Fibroblast of lung (primary cell): ENCODE data around the gene ARHGEF19.
"Not testable (repeated sequence)": the region's sequence is repeated elsewhere in the genome, so short reads cannot be mapped to it uniquely, and the experiment has no call there.

ENCODE experiments used
- EZH2 ChIP-seq: IDR thresholded peaks from 2 replicates; pipeline ENCODE4 v1.5.1; 2012; ENCODE audit warnings: low read length, control low read depth, mild to moderate bottlenecking; ENCODE audit errors: missing control alignments
- TF ChIP-seq, protein P1 (sequence below), 2 donors: IDR thresholded peaks in 1 of 2; conservative IDR thresholded peaks in 1 of 2; 1 replicate in 1 of 2; 2 replicates in 1 of 2; pipeline ENCODE4 v1.5.1; 2011 to 2012; ENCODE audit warnings: low read length in 2 of 2, control low read depth in 1 of 2, inconsistent platforms in 1 of 2, low read depth in 1 of 2, mild to moderate bottlenecking in 1 of 2

DNA sequence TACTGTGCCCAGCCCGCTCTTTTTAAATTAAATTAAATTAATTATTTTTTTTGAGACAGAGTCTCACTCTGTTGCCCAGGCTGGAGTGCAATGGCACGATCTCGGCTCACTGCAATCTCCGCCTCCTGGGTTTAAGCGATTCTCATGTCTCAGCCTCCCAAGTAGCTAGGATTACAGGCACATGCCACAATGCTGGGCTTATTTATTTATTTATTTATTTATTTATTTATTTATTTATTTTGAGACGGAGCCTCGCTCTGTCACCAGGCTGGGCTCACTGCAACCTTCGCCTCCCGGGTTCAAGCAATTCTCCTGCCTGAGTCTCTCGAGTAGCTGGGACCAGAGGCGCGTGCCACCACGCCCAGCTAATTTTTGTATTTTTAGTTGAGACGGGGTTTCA, 10.3 kb upstream of the ARHGEF19 start:
- TF ChIP-seq, protein P1, sequence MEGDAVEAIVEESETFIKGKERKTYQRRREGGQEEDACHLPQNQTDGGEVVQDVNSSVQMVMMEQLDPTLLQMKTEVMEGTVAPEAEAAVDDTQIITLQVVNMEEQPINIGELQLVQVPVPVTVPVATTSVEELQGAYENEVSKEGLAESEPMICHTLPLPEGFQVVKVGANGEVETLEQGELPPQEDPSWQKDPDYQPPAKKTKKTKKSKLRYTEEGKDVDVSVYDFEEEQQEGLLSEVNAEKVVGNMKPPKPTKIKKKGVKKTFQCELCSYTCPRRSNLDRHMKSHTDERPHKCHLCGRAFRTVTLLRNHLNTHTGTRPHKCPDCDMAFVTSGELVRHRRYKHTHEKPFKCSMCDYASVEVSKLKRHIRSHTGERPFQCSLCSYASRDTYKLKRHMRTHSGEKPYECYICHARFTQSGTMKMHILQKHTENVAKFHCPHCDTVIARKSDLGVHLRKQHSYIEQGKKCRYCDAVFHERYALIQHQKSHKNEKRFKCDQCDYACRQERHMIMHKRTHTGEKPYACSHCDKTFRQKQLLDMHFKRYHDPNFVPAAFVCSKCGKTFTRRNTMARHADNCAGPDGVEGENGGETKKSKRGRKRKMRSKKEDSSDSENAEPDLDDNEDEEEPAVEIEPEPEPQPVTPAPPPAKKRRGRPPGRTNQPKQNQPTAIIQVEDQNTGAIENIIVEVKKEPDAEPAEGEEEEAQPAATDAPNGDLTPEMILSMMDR (conservative IDR thresholded peaks at IDR 0.05 in 1 of 2, IDR thresholded peaks at IDR 0.05 in 1 of 2; ENCODE audit: low read depth in 1 of 2, low read length in 2 of 2) = not testable (repeated sequence)
- not testable (repeated sequence) for TF ChIP-seq EZH2
